NCI-H128 (cell line): ENCODE results near the gene PRKN.

Experiments used
- DNase-seq: peaks from one replicate; lab custom pipeline; 2025; ENCODE audit not compliant: unreplicated experiment; lab: John Stamatoyannopoulos, UW

PRKN gene

GRCh38 chr6:162200945-162201690, 526.4 kb downstream of the PRKN start:
- no peak for DNase-seq

- no peak for DNase-seq
These were observed 527.5 kb downstream of the PRKN start for GRCh38 chr6:162200041-162200440.

GRCh38 chr6:162198925-162199324, 528.6 kb downstream of the PRKN start:
- DNase-seq: no peak

GRCh38 chr6:162198076-162198475, 529.5 kb downstream of the PRKN start:
- no peak for DNase-seq

GRCh38 chr6:162195441-162195840, 532.1 kb downstream of the PRKN start:
- DNase-seq: no peak

- no peak for DNase-seq
These were observed 536.6 kb downstream of the PRKN start for GRCh38 chr6:162190981-162191380.

GRCh38 chr6:162187168-162187935, 540.2 kb downstream of the PRKN start:
- DNase-seq: no peak

GRCh38 chr6:162184465-162184864, 543.1 kb downstream of the PRKN start:
- DNase-seq: no peak

GRCh38 chr6:162181741-162182401, 545.7 kb downstream of the PRKN start:
- no peak for DNase-seq

GRCh38 chr6:162181111-162181510, 546.5 kb downstream of the PRKN start:
- no peak for DNase-seq

- no peak for DNase-seq
These were observed 548.2 kb downstream of the PRKN start for GRCh38 chr6:162179196-162179951.

- no peak for DNase-seq
These were observed 548.9 kb downstream of the PRKN start for GRCh38 chr6:162178666-162179065.

GRCh38 chr6:162178266-162178665, 549.3 kb downstream of the PRKN start:
- DNase-seq: no peak

- DNase-seq: peak; percentile 17
These were observed 549.8 kb downstream of the PRKN start for GRCh38 chr6:162177746-162178145.

- no peak for DNase-seq
These were observed 554.1 kb downstream of the PRKN start for GRCh38 chr6:162173466-162173865.

- DNase-seq: no peak
These were observed 562.1 kb downstream of the PRKN start for GRCh38 chr6:162165479-162165878.

GRCh38 chr6:162157167-162157870, 570.2 kb downstream of the PRKN start:
- DNase-seq: no peak

- DNase-seq: no peak
These were observed 571.4 kb downstream of the PRKN start for GRCh38 chr6:162156146-162156545.

GRCh38 chr6:162154930-162155329, 572.6 kb downstream of the PRKN start:
- DNase-seq: no peak

GRCh38 chr6:162154001-162154400, 573.6 kb downstream of the PRKN start:
- no peak for DNase-seq

GRCh38 chr6:162153120-162153519, 574.4 kb downstream of the PRKN start:
- no peak for DNase-seq
